Measurements from ENCODE around the gene EHMT1.
"Not testable (repeated sequence)": the region's sequence is repeated elsewhere in the genome, so short reads cannot be mapped to it uniquely, and the experiment has no call there.

The EHMT1 gene

GRCh38 chr9:137590469-137591383, 28.1 kb upstream of the EHMT1 start, which contains the start of gene ZMYND19:
TSS of gene ZMYND19 (minus strand) at chr9:137590512. CDS start at chr9:137590263, 249 bp downstream.
- peak; percentile 83 to 94 for DNase-seq

DNA sequence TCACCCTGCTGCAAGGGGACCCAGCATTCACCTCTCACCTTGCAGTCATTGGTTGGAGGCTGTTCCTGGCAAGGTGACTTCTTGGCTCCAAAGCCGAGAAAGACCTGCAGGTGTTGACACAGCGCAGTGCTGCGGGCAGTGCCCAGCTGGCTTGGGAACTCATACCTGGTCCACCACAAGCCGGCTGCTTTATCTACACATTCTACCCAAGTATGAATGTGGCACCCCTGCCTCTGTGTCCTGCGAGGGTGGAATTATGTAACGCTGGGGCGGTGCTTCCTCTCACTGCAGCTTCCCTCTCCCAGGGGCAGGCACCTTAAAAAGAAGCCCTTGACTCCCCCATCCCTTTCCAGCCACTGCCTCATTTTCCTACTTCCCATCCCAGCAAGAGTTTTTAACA, 26.0 kb upstream of the EHMT1 start:
- DNase-seq, result peak; percentile 33 to 38

DNA sequence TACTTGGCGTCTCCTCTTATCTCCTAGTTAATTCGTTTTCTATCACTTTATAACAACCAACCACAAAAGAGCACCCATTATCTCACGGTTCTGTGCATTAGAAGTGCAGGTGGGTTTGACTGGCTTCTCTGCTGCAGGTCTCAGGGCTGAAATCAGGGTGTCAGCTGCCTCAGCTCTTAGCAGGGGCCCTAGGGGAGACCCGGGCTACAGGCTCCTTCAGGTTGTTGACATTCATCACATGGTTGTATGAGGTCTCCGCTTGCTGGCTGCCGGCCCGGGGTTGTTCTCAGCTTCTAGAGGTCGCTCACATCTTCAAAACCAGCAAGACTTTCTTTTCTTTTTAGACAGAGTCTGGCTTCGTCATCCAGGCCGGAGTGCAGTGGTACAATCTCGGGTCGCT, 25.6 kb upstream of the EHMT1 start:
- no peak for DNase-seq

DNA sequence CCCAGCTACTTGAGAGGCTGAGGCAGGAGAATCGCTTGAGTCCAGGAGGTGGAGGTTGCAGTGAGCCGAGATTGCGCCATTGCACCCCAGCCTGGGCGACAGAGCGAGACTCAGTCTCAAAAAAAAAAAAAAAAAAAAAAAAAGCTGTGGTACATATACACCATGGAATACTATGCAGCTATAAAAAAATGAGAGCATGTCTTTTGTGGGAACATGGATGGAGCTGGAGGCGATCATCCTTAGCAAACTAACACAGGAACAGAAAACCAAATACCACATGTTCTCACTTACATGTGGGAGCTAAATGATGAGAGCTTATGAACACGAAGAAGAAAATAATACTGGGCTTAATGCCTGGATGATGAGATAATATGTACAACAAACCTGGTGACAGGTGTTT, 22.2 kb upstream of the EHMT1 start:
- not testable (repeated sequence) for DNase-seq

- no peak for DNase-seq
Observed at GRCh38 chr9:137598943-137599342, 19.9 kb upstream of the EHMT1 start.

DNA sequence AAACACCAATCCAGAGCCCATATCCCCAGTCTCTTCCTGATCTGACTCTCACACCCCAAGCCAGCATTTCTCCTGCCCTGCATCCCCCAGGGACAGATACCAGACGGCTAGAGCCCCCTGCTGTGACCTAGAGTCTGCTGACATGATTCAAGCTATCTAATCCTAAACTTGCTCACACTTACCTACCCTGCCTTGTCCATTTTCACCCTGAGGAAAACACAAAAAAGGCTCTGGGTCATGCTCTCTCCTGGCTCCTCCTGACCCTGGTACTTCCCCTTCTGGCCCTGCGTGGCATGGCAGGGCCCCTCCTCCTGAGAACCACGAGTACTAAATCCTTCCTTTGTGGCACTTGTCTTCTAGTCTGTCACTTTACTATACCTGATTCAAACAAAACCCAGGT, 16.1 kb upstream of the EHMT1 start:
- DNase-seq, result peak in 1 of 2 donors; percentile 53

GRCh38 chr9:137603879-137604278, 14.9 kb upstream of the EHMT1 start:
- no peak for DNase-seq

- DNase-seq, result no peak
Observed at GRCh38 chr9:137604345-137605086, 14.3 kb upstream of the EHMT1 start.

DNA sequence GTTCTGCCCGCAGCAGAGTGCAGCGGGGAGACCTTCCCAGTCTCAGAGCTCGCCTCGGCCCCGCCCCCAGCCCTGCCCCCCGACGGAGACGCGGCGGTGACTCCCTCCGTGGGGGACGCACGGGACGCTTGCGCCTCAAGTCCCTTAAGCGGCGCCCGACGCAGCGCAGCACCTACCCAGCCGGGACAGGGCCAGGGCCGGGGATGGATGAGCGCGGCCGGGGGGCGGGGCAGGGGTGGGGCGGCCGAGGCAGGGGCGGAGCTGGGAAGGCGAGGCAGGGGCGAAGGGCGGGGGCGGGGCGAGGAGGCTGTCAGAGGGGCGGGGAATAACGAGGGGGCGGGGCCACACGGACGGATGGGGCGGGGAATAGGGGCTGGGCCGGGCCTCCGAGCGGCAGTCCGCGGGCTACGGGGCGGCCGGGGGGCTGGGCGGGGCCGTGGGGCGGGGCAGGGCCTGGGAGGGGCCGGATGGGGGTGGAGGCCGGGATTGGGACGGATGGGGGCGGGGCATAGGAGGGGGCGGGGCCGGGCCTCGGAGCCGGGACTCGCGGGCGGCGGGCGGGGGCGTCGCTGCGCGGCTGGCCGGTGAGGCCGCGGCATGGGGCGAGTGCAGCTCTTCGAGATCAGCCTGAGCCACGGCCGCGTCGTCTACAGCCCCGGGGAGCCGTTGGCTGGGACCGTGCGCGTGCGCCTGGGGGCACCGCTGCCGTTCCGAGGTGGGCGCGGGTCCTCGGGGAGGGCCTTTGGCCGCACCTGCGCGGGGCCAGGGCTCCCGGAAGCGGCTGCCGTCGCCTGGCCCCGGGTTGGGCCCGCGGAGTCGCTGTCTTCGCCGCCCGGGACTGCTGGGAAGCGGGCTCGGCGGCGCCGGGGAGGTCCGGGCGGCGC, 13.4 kb upstream of the EHMT1 start, which contains the start of gene ARRDC1:
ARRDC1 (plus strand) TSS at position 566 of the 884 bp plus-strand sequence; CDS start at position 598, 32 bp downstream.
- peak; percentile 90 to 91 for DNase-seq

GRCh38 chr9:137606005-137606621, 12.7 kb upstream of the EHMT1 start:
- DNase-seq, result no peak

- no peak for DNase-seq
Observed at GRCh38 chr9:137606734-137607138, 12.1 kb upstream of the EHMT1 start.

GRCh38 chr9:137607141-137607857, 11.5 kb upstream of the EHMT1 start:
- DNase-seq, result peak; percentile 39 to 47

- no peak for DNase-seq
Observed at GRCh38 chr9:137610944-137611343, 7.9 kb upstream of the EHMT1 start.

DNA sequence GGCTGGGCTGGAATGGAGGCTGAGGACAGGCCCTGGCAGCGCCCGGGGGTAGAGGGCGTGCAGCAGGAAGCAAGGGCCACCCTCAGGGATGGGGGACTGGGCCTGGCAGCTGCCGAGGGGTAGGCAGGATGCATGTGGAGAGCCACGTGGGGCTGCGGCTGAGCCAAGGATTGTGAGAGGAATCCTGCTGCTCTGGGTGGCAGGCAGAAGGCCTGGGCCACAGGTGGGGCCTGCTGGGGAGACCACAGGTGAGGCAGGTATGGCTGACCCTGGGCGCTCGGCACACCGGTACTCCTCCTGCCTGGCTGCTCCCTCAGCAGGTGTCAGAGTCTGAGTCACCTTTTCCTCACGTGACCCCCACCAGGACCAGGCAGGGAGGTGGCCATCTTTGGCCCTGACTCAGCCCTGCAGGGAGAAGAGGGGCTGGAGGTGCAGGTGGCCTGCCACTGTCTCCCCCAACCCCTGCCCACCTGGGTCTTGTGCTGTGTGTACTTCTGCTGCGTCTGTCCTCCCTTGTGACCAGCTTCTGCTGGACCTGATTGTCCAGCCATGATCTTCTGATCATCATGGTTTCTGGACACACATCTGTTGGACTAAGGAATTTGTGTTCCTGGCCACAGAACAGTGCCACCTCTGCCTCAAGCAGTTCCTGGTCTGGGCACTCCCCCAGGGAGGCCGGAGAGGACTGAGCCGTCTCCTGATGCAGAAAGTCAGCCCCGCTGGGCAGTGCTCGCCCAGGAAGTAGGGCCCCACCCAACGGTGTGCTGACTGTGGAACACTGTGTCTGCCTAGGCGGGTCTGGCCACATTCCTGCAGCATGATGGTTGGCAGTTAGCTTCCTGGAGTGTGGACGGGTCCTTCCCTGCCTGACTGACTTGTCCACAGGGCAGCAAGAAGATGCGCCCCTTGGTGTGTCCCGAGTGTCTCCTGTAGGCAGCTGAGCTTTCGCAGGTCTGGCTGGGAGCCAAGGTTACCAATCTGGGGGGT, 6.9 kb upstream of the EHMT1 start:
- DNase-seq, result no peak

DNA sequence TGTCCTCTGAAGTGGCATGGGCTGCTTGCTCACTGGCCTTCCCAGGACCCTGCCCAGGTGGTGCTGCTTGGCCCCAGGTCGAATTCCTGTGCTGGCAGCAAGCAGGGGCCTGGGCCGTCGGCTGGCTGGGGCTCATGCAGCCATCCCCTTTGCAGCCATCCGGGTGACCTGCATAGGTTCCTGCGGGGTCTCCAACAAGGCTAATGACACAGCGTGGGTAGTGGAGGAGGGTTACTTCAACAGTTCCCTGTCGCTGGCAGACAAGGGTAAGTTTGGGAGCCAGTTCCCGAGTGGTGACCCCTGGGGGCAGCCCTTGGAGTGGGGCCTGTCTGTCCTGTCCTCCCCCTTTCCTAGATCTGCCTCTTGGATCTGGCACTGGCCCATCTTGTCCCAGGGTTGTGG, 6.1 kb upstream of the EHMT1 start:
- DNase-seq, result no peak

DNA sequence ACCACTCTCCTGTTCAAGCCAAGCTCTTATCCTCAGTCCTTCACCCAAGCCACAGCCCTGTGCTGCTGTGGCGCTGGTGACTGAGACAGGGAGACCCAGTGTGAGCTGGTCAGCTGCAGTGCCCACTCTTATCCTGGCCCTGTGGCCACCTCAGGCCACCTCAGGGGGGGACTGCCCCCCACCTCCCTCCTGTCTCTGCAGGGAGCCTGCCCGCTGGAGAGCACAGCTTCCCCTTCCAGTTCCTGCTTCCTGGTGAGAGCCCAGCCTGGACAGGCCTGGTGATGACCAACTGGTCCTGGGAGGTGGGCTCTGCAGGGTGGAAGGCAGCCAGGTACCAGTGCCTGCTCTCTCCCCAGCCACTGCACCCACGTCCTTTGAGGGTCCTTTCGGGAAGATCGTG, 5.5 kb upstream of the EHMT1 start:
- DNase-seq, result no peak

- DNase-seq, result no peak
Observed at GRCh38 chr9:137613738-137614523, 4.9 kb upstream of the EHMT1 start.

GRCh38 chr9:137614631-137615386, 4.0 kb upstream of the EHMT1 start:
- DNase-seq, result no peak

Data from inflammatory macrophage treated with lipopolysaccharide for 1 hour (primary cell).